Inferior parietal cortex (tissue), 1 donor: ENCODE results near the gene WNT9A.
A peak's percentile ranks its signal among the peaks of the same experiment; 100 is the strongest.

ENCODE experiments used
- DNase-seq: peaks from one replicate; pipeline ENCODE4 v3.0.0-alpha.2; 2016; ENCODE audit errors: extremely low spot score

The WNT9A gene

DNA sequence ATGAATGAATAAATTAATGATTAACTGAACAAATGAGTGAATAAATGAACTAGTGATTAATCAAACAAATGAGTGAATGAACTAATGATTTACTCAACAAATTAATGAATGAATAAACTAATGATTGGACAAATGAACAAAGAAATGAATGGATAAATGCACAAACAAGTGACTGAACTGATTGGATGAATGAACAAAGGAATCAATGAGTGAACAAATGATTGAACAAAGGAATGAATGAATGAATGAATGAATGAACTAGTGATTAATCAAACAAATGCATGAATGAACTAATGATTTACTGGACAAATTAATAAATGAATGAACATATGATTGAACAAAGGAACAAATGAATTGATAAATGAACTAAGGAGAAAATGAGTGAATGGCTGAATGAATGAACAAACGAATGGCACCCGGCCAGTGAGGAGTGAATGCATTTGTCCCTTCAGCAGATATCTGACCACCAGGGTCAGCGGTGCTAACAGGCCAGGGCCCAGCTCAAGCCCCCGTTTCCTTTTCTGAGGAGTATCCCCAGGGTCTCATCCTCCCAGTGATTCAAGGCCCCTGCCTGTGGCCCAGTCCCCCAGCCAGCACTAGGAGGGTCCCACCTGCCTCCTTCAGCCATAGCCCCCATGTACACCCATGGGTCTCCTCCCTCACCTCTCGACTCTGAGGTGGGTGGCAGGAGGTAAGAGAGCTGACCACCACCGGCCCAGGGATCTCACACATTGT is 49.9 kb downstream of the WNT9A start:
- no peak for DNase-seq

DNA sequence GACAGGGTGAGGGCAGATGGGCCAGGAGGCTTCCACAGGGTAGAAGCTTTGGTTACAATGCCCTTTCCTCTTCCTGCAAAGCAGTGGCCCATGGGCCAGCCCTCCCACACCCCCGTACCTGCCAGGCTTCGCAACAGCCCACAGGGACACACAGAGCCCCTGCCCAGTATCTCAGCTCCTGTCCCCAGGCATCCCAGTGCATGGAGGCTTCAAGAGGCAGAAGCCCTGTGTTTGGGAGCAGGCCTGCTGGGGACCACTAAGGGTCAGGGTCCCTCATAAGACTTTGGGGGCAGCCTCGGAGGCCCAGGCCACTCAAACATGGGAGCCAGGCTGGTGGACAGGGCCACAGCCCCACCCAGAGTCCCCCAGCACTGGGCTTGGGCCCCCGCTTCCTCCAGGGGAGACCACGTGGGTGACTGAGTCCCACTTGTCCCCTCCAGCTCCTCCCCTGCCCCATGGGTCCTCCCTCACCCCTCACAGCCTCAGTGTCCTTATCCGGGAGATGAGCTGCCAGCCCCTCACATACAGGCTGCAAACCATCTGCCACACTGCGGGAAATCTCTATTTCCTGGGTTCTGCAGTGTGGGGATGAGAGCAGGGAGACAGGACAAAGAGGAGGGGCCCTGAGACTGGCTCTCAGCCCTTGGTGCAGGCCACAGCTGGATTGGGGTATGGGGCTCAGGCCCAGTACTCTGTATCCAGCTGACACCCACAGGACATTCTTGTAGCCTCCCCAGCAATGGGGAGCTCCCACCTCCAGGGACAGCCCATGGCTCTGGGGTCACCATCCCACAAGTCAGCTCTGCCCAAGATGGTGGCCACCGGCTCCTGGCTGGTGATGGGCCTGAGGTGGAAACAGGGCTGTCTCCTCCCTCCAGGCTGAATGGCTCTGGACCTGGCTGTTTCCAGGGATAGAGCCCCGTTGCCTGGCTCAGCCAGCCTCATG is 50.7 kb downstream of the WNT9A start:
- no peak for DNase-seq

DNA sequence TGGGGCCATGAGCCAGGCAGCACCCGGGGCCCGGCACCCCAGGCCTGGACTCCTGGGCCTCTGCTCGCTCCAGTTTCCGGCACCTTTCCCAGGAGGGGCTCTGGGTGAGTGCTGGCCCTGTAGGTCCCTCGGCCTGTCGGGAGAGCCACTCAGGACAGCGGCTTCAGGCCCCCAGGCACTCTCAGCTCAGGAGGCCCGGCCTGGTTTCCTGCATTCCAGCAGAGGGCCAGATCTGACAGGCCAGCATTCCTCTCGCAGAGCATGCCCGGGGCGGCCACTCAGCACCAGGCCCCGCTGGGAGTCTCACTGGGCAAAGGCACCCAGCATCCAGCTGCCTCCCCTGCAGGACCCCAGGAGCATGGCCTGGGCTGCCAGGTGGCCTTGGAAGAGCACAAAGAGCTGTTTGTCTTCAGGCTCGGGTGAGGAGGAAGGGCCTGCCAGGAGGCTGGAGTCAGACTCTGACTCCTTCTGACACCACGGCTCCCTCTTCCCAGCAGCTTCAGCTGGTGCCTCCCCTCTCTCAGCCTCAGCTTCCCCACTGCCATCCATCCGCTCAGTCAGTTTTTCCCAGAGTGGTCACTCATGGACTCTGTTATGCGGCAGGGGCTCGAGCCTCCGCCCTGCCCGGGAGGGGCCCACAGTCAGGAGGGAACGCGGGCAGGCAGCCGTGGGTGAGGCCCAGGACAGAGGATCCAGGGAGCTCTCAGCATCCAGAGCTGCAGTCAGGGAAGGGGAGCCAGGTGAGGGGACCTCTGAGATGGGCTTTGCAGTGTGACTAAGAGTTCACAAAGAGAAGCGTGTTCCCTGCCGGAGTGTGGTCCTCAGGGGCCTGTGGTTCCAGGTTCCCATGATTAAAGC is 51.7 kb downstream of the WNT9A start:
- DNase-seq = peak; percentile 44

DNA sequence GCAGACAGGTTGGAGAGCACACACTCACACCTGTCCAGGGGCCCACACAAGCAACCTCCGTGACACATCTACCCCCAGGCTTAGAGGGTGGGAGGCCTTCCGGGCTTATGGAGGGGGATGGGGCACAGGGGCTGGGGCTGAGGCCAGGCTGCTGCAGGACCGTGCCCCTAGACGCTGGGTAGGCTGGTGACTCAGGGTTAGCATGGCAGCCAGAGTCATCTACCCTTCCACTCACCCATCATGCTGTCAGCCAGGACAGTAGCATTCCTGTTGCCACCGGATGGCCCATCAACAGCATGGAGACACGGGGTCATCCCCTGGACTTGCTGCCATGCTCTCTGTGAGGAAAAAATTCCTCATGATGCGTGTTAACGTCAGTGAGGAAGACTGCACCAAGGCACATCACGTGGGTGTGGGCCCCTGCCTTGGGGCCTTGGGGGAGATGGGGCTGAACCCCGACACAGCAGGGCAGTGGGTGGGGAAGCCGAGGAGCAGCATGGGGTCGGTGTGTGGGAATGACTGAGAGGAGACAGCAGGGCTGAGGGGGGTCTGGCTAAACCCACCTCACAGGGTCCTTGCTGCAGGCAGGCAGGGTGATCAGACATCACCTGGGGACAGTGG is 52.8 kb downstream of the WNT9A start:
- no peak for DNase-seq

DNA sequence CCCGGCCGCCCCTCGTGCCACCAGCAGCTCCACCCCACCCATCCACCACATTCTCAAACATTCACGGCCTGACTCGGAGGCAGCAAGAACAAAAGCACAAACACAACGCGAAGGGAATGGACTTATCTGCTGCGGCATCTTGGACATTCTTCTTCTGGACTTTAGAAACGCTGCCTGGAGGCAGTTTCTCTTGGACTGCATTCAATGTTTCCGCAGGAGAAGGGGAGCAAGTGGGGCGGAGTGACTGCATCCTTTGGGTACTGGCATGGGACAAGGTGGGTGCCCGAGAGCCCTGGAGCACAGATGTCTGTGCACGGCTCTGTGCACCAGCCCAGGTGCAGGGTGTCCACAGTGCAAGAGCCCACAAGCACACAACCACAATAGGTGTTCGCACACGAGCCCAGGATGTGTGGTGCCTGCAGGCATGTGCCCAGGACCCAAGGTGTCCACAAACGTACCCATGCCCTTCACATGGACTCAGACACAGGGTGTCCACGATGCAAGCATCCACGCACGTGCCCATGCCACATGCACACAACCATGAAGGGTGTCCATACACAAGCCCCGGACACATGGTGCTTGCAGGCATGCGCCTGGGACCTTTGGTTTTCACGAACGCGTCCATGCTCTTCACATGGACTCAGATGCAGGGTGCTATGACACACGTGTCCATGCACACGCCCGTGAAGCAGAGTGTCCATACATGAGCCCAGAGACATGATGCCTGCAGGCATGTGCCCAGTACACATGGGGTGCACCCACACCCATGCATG is 53.6 kb downstream of the WNT9A start:
- no peak for DNase-seq

DNA sequence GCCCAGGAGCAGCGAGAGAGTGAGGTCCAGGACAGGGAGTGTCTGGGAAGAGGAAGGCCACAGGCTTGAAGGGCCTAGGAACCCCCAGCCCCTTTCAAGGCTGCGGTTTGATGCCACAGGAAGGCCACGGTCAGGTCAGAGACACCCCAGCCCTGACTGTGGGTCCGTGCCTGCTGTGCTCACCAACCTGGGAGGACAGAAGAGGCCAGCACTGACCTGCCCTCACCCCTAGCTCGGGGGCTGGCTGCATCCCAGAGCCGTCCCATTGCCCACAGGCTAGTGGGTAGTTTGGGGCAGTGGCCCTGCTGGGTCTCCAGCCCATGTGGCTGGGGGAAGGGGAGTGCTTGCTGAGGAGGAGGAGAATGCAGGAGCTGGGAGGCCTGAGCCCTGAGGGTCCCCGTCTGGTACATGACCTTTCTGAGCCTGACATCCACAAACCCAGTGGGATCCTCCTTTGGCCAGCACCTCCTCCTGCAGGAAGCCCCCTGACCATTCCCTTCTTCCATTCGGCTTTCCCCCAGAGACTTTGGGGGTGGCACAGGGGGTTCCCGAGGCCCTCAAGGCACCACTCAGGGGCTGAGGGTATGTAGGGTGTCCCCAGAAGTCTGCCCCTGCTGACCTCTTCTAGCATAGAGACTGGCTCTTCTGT is 54.3 kb downstream of the WNT9A start:
- DNase-seq = no peak

DNA sequence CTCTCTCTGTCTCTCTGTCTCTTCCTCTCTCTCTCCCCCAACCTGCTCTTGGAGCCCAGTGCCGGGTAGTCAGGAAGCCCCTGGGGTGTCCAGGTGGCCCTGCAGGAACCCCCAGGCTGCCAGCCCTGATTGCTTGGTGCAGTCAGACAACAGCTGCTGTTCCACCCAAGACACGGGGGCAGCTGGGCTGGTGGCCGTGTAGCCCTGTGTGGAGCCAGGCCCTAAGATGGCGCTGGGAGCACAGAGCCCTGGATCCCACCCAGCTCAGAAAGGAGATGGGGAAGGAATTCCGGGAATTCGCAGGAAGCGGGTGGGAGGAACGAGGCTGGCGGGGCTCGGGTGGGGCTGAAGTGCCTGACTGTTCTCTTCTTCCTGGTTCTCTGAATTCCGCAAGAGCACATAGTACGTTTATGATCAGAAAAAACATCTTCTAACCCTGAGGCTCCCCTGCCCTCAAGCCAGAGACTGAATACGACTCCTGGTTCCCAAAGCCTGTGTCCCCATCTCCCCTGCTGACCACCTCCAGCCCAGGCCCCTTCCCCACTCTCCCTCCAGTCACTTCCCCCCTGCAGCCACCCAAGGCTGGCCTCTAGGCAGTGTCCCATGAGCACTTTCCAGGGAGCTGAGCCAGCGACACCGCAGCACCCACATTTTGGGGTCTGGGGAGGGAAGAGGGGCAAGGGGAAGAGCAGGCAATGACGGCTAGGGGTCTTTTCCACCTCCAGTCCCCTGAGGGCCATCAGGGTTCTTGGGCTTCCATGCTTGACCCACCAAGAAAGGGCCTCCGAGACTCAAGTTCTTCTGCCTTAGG is 55.0 kb downstream of the WNT9A start:
- DNase-seq = no peak

DNA sequence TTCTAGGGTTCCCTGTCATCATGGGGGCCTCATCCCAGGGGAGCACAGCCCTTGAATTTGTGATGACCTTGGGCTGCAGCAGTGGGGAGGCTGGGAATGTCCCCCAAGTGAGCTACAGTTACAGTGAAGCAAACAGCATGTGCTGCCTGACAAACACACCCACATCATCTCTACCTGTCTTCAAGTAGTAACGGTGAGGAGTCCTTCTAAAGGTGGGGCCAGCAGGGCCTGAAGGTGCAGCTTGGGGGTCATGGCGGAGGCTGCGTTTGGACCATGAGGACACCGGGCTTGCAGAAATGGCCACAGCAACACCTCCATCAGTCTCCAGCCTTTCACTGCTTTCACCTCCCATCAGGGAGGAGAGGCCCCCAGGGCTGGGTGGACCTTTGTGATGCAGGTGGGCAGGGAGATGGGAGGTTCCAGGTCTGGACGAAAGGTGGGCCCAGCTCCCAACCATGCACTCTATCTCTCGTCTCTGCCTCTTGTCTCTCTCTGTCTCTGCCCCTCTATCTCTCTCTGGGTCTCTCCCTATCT is 55.7 kb downstream of the WNT9A start:
- no peak for DNase-seq

DNA sequence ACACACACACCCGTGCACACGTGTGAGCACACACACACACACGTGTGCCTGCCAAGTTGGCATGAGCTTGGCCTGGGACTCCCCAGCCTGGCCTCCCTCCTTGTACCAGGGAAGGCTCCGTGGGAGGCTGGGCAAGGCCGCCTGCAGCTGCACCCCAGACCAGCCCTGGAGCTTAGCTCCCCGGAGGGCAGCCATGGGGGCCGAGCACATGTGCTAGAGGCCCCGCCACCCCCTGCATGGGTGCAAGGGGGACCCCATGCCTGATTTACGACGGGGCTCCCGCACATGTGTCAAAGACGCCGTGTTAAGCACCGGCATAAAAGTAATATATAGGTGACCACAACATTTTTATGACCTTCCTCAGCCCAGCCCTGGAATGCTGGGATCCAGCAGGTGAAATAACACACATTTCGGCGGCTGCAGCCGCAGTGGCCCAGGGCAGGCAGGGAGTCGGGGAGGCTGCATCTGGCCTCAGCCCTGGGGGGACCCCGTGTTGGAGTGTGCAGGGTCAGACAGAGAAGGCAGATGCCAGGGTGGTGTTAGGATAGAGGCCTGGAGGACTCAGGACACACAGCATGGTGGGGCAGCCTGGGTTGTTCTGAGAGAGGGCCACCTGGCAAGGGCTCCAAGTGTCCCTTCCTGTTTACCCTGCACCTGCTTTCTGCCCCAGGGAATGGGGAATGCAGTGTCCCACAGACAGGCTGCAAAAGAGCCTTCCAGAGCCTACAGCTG is 56.3 kb downstream of the WNT9A start:
- no peak for DNase-seq

DNA sequence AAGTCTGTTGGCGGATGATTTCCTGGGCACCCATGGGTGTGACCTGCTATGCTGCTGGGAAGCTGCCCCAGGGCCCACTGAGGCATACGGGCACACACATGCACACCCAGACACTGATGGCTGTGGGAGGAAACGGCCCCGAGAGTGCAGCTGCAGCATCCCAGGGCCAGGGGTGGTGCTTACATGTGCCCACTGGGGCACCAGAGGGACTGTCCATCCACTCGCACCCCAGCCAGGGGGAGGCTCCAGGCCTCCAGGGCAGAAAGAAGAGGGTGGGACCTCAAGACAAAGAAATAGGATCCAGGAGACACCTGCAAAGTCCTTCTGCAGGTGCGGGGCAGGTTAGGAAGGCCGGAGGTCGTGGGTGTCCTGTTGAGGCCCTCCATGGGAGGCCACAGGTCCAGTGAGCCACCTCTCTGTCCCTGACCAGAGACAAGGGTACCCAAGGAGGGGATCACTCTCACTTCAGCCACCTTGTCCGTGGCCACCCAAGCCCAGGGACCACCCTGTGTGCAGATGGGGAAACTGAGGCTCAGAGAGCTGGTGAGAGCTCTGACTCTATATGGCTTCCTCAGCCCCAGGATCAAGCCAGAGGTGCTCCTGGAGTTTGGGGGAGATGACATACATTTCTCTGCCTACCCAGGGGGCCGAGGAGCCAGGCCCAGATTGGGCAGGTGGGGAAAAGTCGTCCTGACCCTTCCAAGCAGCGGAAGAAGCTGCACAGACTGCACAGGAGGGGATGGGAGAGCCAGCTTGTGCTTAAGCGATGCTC is 57.1 kb downstream of the WNT9A start:
- DNase-seq = no peak

DNA sequence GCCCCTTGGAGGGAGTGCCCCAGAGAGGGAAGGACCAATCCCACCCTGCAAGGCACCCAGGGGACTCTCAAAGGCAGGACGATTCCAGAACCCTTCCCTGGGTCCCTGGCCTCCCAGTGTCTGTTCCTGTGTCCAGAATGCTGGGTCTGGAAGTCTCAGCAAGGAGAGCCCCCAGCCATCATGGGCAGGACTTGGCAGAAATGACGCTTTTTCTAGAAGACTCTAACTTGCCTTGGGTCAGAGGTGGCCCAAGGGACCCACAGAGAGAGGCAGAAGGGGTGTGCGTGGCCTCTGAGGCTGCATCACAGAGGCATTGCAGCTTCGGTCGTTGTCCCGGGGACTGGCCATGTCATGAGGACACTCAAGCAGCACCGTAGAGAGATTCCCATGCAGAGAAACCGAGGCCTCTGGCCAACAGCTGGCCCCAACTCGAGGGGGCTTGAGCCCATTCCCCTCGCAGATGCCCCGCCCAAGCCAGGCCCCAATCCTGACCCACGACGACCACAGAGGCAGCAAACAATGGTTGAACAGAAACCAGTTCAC is 57.8 kb downstream of the WNT9A start:
- no peak for DNase-seq

DNA sequence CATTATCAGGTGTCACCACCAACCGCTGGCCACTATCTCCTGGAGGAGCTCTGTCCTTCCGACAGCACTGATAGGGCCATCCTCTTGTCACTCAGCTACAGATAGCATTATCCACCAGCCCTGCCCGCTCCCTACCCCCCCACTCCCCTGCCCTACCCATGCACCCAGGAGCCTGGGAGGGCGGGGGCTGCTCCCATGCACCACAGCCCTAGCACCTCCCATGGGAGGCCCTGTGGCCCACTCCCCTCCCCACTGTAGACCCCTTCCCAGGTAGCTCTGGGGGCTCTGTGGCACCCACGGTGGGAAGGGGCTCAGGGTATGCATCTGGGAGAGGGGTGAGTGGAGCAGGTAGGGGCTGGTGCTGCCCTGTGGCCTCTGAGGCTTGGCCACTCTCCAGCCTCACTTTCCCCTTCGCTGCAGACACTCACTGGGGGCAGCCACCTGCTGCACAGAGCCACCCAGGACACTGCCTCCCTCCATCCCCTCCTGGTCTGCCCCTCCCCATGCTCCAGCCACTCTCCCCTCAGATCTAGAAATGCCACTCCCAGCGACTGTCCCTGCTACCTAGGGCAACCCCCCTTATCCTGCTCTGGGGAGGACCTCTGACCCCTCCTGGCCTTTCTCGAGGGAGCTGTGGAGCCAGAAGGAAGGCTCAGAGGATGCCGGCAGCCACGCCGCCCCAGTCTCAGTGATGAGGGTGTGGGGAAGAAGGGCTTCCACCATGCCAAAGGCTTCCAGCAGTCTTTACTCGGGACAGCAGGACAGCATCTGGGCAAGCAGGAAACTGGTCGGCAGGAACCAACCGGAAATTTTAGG is 58.5 kb downstream of the WNT9A start:
- DNase-seq = no peak

DNA sequence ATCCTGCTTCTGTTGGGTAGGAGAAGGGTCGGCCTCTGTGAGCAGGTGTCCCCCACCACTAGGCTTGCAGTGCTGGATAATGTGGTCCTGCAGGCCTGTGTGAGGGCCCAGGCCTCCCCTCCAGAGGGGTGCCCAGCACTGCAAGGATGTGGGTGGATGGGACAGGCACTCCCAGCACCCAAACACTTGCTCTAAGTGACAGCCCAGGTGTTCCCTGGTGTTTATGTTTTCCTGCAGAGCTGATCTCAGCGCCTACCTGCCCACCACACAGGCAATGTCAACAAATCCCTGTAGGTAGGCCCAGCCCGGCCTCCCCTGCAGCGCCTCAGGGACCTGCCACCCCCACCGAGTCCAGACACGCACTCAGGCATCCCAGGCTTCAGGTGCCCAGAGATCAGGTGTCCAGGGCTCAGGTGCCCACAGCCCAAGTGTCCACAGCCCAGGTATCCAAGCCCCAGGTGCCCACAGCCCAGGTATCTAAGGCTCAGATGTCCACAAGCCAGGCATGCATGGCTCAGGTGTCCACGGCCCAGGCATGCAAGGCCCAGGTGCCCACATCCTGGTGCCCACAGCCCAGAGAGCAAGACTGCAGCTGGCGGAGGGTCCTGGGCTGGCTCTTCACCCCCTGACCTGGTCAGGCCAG is 59.2 kb downstream of the WNT9A start:
- DNase-seq = no peak

DNA sequence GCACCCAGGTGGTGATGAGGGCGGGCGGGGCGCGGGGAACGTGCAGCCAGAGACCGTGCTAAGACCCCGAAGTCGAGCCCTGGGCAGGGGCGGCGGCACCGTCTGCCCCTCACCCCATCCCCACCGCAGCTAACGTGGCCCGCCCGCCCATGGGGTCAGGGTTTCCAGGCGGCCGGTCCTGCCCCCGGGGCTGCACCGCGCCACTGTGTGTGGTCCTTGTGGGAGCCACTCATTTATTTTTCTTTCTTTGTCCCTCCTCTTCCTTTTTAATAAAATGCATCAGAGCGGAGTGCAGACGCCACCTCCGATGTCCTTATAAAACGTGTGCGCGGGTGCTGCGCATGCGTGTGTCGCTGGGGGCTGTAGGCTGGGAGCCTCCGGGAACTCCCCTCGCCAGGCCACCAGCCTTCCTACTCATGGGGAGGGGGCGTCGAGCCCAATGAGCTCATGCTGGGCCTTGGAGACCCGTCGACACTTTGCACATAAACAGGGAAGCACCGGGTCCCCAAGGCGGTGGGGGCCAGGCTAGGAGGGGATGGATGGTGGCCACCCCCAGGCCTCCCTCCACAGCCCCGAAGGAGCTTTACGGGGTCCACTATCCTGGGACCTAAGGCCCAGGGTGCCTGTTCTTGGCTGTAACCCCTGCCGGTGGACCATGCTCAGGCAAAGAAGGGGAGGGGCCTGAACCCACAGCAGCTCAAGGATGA is 59.9 kb downstream of the WNT9A start:
- no peak for DNase-seq

DNA sequence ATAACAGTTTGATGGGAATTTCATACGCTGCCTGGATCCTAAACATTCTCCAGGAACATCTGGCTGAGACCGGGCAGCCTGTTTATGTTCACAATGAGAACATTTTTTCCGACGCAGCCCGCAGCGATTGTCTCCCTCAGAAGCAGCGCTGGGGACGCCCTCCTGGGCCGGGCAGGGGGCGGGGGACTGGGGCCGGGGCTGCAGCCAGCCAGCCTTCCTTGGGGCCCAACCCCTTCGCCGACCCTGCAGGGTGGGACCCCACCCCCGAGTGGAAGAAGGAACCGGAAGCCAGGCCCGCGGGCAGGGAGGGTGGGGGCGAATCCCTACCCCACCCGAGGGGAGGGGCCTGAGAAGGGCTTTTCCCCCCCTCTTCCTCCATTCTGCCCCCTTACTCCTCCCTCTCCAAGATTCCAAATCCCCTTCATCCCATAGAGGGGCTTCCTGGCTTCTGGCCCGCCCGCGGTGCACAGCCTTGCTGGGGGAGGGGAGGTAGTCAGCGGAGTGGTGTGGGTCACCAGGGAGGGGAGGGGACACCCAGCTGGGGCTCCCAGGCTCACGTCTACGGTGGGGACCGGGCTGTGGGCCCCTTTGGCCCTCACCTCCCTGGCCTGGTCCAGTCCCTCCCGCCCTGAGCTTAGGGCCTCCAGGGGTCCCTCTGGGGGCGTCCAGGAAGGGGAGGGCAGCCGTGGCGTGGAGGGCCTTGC is 60.6 kb downstream of the WNT9A start:
- DNase-seq = no peak
